ENCODE results near the gene PTPRM. TPM values are rescaled to one million over a fixed set of nuclear protein-coding genes. Genes with fewer than 3 reads are reported as not detected.

PTPRM gene
- total and polyA plus RNA-seq, 2 experiments from 2014 or later: 1.6 to 5.3 TPM

- H3K36me3 Mint-ChIP-seq (ENCODE audit: low read depth): no peaks in the 10 kb centered on the region; the same call in 2 of the 3 replicates
- no peak for TF ChIP-seq EZH2phosphoT487 (IDR thresholded peaks at IDR 0.05; ENCODE audit: unreplicated experiment)
- no peak for TF ChIP-seq JUNB (IDR thresholded peaks at IDR 0.05; ENCODE audit: unreplicated experiment)
- no peak for TF ChIP-seq ZNF331 (CRISPR knock-in tag; IDR thresholded peaks at IDR 0.05; ENCODE audit: low read depth)
- no peak for TF ChIP-seq POLR2AphosphoS5 (IDR thresholded peaks at IDR 0.05; ENCODE audit: low read depth)
- TF ChIP-seq CTCF (conservative IDR thresholded peaks at IDR 0.05; ENCODE audit: low read depth in 2 of 2): no peak
- TF ChIP-seq CREB1 (CRISPR knock-in tag; IDR thresholded peaks at IDR 0.05; ENCODE audit: low read depth): no peak
- no peak for TF ChIP-seq ETS1 (IDR thresholded peaks at IDR 0.05)
- TF ChIP-seq ZNF462 (CRISPR knock-in tag; IDR thresholded peaks at IDR 0.05): no peak
- TF ChIP-seq NANOG (IDR thresholded peaks at IDR 0.05; ENCODE audit: borderline replicate concordance): no peak
- TF ChIP-seq STAT1 (IDR thresholded peaks at IDR 0.05; ENCODE audit: unreplicated experiment): no peak
- no peak for TF ChIP-seq EZH2 (IDR thresholded peaks at IDR 0.05; ENCODE audit: low read depth, unreplicated experiment)
- DNase-seq (ENCODE audit: low spot score): no peak
- H3K4me1 Mint-ChIP-seq: peaks cover 4% of the 10 kb centered on the region; the same call in 1 of the 3 replicates
- Histone ChIP-seq H3K4me1 (ENCODE audit: insufficient read depth) (no peaks in the 10 kb centered on the region), H3K36me3 (ENCODE audit: insufficient read depth) (no peaks in the 10 kb centered on the region), H4K20me1 (replicated peaks; ENCODE audit: insufficient read depth) (no peaks in the 10 kb centered on the region), H2AFZ (no peak overlapping the region), H3K79me2 (replicated peaks; ENCODE audit: insufficient read depth) (no peaks in the 10 kb centered on the region), H3K27ac (ENCODE audit: low read depth) (no peak overlapping the region), H3K9me2 (ENCODE audit: insufficient read depth) (peaks cover 10% of the 10 kb centered on the region), H3K4me3 (no peak overlapping the region), H3K27me3 (ENCODE audit: insufficient read depth) (no peaks in the 10 kb centered on the region), H3K4me2 (no peak overlapping the region), H3F3A (replicated peaks; ENCODE audit: low read depth) (no peaks in the 10 kb centered on the region)
- no peak for ATAC-seq
- H3K4me3 Mint-ChIP-seq: no peak overlapping the region
- H3K27ac Mint-ChIP-seq: no peak overlapping the region
- H3K27me3 Mint-ChIP-seq (ENCODE audit: insufficient read depth, low read depth, poor library complexity): peaks cover 2% of the 10 kb centered on the region
- H3K9me3 Mint-ChIP-seq: no peaks in the 10 kb centered on the region; the same call in 2 of the 3 replicates
These were observed 63.8 kb downstream of the PTPRM start for GRCh38 chr18:7630731-7631442.
